Fibroblast of skin of scalp (primary cell): ENCODE data around the gene GBA3.
A peak's percentile ranks its signal among the peaks of the same experiment; 100 is the strongest.

Experiments used
- DNase-seq: peaks from one replicate; pipeline ENCODE4 v3.0.0-alpha.2; 2013

Gene GBA3

DNA sequence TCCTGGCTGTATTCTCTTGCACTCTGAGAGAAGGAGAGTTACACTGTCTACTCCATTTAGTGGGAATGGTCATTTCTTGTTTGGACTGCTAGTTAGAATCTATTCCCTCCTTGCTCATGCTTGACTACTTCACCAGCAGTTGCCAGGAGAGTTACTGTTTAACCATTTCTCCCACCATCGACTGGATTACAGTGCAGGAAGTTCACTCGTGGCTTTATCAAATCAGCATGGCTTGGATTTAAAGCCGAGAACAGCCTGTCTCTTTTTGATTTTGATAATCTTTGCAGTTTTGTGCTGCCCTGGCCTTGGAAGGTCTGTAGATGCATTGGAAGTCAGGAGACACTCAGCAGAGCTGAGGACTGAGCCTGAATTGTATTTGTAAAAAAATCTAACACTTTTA lies 3.2 kb downstream of the GBA3 start:
- DNase-seq, result no peak

DNA sequence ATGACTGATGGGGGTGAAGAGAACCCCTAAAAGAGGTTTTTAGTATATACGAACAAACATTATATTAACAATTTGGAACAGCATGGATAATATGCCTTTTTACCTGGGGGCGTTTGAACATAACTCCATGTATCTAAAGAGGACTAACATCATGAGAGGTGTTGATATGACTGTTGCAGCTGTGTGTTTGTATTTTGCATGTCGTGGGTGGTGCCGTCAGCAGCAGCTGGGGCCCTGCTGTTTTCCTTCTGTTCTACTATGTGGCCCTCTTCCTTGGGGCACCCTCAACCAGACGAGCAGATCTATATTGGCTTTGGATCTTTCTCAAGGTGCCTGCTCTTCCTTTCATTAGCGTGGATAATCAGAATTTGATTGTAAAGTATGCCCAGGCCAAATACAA lies 11.2 kb downstream of the GBA3 start:
- DNase-seq, result no peak

DNA sequence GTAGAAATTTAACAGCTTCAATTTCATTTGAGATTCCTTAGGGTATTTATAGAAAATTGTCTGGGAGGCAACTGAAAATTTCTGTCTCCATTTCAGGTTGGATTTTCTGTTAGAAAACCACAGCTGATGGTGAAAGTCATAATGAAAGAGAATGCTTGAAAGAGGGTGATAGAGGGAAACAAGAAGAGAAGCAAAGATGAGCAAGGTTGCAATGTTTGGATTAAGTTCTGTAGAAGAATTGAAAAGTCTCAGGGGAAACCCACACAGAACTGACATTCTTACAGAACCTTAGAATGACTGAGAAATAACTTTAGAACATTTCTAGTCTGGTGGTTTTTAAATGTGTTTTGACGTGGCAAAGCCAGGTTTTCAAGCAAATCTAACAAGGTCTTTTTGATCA lies 14.7 kb downstream of the GBA3 start:
- DNase-seq, result no peak

DNA sequence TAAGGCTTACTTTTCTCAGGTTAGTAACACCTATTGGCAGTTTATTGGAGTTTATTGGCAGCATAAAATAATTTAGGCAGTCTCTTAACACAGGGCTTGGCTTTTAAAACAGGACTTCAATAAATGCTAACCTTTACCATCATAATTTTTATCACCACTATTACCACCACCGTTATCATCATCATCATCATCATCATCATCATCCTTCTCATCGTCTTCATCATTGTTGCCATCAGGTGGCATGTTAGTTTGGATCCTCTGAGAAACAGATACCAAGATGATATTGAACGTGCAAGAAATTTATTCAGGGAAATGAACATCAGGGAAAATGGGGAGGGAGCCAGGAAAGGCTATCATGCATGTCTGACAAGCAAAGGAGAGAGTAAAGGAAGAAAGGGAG lies 16.2 kb downstream of the GBA3 start:
- no peak for DNase-seq

DNA sequence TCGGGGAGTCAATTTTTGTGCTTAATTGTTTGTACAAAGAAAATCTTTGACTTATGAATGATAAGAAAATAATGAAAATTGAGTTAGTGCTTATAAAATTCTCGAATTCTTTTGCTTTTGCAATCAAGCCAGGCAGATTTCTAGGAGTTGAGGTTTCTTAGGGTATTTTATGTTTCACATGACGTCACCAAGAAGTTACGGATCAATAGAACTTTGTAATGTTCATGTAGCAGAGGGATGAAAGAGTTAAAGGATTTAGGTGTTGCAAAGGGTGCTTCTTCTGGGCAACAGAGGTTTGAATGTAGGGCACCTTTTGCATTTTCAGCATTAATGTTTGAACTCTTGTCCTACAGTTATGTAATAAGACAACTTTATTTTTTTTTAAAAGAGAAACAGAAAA lies 19.4 kb downstream of the GBA3 start:
- DNase-seq, result no peak

DNA sequence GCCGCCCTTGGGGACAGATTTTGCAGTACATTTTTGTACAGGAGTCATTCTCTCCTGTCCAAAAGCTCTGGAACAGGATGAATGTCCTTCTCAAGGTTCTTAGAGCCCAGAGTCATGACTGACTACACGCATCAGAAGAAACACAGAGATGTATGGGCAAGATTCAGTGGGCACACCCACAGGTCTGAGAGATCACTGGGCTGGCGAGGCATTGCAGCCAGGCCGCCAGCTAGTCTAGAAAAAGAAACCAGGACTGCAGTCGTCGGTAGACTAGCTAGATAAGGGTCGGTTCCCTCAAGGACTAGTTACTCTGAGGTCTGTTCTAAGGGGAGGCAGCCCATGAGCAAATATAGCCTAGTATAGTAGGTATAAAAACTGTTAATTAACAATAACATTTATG lies 19.8 kb downstream of the GBA3 start:
- no peak for DNase-seq

DNA sequence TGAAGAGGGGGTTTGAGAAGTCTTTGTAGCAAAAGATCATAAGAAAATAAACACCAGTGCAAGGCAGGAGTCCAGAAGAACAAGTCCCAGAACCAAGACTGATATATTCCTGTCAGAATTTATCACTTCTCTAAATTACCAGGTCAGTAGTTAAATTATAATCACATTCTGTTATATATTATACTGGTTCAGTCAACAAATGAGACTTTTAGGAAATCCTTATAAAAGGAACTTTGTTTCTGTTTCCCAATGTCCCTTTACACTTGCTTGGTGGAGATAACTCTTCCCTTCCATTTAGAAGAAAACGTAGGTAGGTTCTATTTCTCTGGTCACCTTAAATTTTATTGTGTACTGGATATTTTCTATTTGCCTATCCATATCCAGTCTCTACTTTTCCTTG lies 21.1 kb downstream of the GBA3 start:
- DNase-seq, result no peak

DNA sequence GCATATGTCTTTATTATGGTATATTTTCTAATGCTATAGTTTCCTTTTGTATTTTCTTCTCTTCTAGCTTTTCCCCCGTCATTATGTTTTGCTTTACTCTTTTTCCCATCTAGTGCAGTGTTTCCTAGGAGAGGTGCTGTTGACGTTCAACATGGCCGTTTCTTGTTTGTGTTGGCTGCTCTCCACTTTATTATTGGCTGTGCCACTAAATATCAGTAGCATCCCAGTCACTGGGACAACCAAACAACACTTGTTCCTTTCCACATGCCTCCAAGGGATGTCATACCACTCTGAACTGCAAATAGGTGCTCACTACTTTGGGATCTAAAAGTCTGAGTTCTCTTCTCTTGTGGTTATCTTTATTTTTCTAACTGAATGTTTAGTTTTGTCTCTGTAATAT lies 26.5 kb downstream of the GBA3 start:
- no peak for DNase-seq

DNA sequence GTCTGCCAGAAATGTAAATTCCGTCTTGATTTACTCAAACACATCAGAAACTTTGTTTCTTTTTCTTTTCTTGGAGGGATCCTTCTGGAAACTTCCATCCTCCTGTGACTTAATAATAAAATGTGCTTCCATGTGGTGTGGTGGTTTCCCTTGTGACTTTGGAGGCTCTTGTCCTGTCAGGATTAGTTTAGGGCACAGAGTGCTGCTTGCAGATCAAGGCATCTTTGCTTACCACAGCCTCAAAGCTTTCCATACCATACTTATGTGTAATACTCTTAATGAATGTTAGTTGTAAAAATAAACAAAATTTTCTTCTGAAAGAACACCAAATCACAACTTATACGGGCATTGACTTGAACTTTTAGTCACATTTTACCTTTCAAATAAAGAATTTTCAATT lies 27.4 kb downstream of the GBA3 start:
- DNase-seq, result peak; percentile 8

DNA sequence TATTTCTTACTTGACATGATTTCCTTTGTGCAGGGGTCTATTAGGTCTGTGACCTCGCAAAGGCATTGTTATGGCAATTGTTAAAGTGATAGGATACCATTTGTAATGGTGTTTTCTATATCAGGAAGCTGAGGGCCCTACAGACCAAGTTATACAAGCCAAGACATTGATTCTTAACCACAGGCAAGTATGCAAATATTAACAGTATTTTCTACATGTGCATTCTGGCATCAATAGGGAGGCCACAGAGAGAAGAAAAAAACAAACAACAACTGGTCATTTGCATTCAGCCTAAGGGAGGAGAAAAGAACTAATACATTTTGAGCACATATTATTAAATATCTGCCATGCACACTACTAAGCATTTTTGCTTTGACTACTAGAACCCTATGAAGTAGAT lies 28.5 kb downstream of the GBA3 start:
- DNase-seq, result no peak

DNA sequence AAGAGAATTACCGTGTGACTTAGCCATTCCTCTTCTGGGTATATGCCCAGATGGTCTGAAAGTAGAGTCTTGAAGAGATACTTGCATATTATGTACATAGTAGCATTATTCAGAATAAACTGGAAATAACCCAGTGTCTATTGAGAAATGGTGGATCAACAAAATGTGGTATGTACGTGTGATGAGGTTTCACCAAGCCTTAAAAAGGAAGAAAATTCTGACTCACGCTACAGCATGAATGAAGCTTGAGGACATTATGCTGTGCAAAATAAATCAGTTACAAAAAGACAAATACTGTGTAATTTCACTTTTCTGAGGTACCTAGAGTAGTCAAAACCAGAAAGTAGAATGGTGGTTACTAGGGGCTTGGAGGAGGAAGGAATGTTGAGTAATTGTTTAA lies 37.3 kb downstream of the GBA3 start:
- no peak for DNase-seq

DNA sequence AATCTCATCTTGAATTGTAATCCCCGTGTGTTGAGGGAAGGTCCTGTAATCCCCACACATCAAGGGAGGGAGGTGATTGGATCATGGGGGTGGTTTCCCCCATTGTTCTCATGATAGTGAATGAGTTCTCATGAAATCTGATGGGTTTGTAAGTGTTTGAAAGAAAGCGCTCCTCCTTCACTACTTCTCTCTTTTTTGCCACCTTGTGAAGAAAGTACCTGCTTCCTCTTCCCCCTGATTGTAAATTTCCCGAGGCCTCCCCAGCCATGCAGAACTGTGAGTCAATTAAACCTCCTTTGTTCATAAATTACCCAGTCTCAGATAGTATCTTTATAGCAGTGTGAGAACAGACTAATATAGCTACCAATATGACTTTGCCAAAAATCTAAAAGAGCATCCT lies 41.1 kb downstream of the GBA3 start:
- DNase-seq, result no peak

DNA sequence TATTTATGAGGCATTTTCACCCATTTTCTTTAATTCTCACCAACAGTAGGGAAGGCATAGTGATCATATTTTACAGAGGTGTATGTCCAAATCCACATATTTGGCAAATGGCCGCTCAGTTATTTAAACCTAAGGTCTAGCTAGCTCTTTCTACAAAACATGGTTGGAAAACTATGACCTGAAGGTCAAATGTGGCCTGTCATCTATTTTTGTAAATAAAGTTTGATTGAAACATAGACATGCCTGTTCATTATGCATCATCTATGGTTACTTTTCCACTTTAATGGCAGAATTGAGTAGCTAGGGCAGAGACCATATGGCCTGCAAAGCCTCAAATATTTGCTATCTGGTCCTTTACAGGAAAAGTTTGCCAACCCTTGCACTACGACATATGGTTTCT lies 44.2 kb downstream of the GBA3 start:
- DNase-seq, result no peak

DNA sequence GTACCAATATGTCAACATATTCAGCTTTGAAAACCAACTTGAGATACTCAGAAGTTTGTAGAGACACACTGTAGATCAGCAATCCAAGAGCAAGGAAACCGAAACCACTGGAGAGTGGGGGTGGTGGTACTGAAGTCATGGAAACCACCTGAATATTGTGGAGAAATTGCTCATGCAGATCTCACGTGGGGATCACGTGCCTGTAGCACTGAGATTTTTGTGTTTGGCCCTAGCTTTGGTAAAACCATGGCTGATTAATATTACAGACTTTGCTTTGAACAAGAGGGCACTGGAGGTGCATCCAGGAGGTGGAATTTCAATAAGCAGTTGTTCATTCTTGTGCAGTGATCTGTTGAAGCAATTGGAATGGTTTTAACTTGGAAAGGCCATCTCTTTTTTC lies 47.2 kb downstream of the GBA3 start:
- DNase-seq, result no peak

DNA sequence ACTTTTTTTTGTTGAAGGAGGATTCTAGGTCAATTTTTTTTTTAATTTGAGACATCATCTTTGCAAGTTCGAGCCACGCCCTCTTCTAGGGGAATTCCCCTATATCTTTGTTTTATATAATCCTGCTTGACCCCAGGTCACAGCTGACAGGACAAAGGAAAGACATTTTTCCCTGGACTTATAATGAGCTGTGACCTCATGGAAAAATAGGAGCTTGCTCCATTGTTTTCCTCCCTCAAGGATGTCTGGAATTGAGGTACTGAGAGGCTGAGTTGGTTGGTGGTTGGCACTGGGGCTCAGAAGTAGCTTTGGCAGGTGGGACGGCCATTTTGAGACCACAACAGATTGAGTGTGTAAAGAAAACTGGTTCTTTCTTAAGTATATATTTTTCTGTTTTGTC lies 49.0 kb downstream of the GBA3 start:
- DNase-seq, result no peak

DNA sequence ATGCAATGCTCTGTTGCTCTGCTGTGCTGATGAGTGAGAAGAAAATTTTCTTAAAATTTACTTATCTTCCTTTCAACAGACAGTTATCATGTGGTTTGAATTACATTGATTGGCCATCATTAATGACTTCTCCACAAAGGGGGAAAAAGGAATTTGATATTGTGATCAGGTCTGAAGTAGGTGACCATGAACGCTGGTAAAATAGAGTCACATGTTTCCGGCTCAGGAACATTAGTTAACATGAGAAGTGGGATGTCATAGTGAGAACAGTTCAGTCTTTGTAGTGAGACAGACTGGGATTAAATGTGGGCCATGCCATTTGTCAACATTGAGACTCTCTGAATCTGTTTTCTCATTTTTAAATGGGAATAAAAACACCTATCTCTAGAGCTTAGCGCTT lies 50.6 kb downstream of the GBA3 start:
- no peak for DNase-seq

DNA sequence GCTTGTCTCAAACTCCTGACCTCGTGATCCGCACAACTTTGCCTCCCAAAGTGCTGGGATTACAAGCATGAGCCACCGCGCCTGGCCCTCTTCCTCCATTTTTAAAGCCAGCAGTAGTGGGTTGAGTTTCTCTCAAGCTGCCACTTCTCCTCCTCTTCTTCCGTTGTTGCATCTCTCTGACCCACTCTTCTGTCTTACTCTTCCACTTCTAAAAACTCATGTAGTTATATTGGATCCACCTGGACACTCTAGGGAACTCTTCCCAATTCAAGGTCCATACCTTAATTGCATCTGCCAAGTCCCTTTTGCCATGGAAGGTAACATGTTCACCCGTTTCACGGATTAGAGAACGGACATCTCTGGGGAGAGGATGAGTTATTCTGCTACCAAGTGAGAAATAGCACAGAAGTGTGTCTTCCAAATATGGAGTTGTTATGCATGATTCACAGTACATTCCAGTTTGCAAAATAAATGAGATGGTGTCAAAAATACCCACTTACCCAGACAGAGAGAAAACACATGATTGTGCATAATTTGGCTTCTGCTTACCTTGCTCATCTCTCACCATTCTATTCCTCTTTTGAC lies 51.8 kb downstream of the GBA3 start:
- DNase-seq, result no peak

DNA sequence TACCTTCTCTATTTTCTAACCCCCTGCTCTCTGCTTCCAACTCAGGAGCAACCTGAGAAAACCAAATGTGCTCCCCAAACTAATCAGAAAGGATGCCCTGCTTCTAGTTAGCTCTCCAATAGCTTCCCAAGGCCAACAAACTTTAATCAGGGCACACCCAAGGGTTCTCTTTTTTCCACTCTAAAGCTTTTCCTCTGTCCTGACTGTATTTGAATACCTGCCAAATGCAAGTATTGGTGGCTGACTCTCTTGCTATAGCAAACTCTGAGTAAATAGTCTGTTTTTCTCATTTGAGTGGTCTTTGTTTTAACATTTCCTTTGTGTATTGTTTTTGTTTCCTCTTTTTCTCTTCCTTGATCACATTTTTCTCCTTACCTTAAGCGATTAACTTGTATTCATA lies 52.5 kb downstream of the GBA3 start:
- DNase-seq, result no peak

DNA sequence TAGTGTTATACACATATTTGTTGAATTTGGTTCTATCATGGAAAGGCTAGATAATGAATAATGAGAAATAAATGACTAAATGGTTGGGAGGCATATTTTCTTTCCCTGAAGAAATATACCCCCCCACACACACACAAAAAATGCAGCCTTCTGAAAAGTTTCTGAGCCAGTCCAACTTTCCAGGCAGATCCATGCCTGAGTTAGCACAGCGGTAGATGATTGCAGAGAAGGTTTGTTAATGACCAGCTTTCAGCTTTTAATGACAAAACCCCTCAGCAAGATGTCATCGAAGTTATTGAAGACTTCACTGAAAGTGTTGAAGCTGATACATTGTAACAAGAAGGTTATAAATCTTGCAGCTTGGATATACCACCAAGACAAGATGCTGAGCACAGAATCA lies 61.4 kb downstream of the GBA3 start:
- no peak for DNase-seq

DNA sequence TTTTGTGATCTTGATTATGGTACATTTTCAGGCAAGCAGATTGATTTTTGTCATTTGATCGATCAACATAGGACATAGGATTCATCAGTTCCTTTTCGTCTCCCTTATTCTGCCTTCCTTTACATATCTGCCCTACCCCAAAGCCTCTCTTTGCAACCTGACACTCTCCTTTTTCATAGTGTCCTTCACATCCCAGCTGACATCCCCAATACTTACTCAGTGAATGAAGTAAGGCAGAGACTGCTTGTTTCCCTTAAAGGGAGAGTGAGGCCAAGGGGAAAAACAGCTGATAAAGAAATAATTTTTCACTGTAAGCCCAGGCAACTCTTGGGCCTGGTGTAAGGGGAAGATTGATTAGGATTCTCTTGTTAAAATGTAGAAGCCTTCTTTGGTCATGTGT lies 69.8 kb downstream of the GBA3 start:
- no peak for DNase-seq

DNA sequence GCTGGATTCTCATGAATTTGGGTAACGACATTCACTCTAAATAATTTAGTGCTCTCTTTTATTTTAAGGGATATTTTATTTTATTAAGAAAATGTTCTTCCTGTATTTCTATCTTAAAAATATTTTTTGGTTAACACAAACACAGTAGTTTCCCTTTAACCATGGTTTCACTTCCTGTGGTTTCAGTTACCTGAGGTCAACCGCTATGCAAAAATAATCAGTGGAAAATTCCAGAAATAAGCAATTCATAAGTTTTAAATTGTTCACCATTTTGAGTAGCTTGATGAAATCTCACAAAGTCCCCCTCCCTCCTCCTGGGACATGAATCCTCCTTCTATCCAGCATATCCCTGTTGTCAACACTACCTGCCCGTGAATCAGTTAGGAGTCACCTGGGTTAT lies 71.4 kb downstream of the GBA3 start:
- DNase-seq, result no peak

DNA sequence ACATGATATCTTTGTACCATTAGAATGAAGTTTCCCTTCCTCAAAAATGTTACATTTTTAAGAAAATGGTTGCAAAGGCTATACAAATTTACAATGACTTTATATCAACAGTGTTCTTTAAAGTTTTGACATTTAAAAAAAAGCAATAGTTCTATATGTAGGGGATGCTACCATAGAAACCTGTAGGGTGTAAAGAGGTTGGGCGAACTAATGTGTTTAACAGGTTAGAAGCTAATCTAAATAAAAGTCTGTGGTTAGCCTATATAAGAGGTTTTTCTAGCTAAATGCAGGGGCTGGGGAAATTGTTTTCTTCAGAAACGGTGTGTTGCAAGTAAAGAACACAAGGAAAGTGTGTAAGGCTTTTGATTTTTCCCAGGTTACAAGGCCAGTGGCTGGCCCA lies 73.3 kb downstream of the GBA3 start:
- no peak for DNase-seq

DNA sequence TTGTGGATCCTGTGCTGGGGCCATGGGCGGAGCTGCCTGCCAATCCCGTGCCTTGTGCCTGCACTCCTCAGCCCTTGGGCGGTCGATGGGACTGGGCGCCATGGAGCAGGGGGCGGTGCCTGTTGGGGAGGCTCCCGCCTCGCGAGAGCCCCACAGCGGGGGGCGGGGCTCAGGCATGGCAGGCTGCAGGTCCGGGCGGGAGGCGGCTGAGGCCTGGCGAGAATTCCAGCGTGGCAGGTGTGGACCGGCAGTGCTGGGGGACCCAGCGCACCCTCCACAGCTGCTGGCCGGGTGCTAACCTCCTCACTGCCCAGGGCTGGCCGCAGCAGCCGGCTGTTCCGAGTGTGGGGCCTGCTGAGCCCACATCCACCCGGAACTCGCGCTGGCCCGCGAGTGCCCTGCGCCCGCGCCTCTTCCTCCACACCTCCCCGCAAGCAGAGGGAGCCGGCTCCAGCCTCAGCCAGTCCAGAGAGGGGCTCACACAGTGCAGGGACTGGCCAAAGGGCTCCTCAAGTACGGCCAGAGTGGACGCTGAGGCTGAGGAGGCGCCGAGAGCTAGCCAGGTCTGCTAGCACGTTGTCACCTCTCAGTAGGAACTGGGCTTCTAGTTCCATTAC lies 85.9 kb downstream of the GBA3 start:
- DNase-seq, result no peak

DNA sequence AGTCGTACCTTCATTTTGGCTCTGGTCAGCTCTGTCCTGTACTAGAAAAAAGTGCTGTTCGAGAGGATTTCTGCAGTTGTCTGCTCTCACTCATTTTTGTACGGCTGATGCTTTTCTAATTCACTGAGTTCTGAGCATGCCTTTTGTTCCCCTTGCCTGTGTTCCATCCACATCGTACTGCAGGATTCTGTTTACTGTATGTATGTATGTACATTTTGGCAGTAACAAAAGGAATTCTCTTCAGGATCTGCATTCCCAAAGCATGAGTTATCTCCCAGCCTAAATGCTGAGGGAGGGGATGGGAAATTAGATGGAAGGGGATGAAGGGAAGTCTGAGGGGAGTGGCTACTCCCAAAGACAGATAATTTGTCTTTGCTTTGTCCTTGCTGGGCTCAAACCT lies 87.6 kb downstream of the GBA3 start:
- no peak for DNase-seq

DNA sequence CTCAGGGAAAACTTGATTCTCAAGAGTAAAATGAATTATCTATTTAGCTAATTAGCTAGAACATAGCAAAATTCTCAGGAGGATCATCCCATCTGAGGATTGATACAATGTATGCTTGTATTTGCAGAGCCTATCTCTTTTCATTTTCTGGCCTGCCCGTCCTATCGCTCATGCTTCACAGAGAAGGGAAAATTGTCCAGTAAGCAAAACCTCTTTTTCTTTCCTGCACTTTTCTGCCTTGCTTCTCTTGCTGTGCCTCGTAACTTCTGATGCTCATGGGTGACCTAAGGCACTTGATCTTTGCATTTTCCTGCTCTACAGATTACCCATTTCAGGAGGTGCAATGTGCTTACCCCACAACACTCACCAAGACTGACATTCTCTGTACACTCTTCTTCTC lies 88.1 kb downstream of the GBA3 start:
- no peak for DNase-seq
